Measurements from ENCODE around the gene THBS3.
"Not testable (repeated sequence)": the region's sequence is repeated elsewhere in the genome, so short reads cannot be mapped to it uniquely, and the experiment has no call there.

The THBS3 gene

GRCh38 chr1:155235375-155235774 is 27.7 kb upstream of the THBS3 start:
- not testable (repeated sequence) for DNase-seq (ENCODE audit: low read depth in 2 of 2)

- DNase-seq (ENCODE audit: low read depth in 2 of 2): not testable (repeated sequence)
These were observed 25.8 kb upstream of the THBS3 start for GRCh38 chr1:155233502-155233901.

- DNase-seq (ENCODE audit: low read depth in 2 of 2): not testable (repeated sequence)
These were observed 24.6 kb upstream of the THBS3 start for GRCh38 chr1:155232001-155232978.

GRCh38 chr1:155231302-155231701 is 23.6 kb upstream of the THBS3 start:
- not testable (repeated sequence) for DNase-seq (ENCODE audit: low read depth in 2 of 2)

DNA sequence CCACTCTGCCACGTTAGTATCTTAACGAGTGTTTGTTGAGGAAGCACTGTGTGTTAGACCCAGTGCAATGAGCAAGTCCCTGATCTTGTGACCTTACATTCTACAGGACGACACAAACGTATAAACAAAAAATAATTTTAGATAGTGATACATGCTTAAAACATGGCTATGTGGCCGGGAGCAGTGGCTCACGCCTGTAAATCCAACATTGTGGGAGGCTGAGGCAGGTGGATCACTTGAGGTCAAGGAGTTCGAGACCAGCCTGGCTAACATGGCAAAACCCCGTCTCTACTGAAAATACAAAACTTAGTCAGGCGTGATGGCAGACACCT is 20.4 kb upstream of the THBS3 start:
- no peak for DNase-seq (ENCODE audit: low read depth in 2 of 2)

DNA sequence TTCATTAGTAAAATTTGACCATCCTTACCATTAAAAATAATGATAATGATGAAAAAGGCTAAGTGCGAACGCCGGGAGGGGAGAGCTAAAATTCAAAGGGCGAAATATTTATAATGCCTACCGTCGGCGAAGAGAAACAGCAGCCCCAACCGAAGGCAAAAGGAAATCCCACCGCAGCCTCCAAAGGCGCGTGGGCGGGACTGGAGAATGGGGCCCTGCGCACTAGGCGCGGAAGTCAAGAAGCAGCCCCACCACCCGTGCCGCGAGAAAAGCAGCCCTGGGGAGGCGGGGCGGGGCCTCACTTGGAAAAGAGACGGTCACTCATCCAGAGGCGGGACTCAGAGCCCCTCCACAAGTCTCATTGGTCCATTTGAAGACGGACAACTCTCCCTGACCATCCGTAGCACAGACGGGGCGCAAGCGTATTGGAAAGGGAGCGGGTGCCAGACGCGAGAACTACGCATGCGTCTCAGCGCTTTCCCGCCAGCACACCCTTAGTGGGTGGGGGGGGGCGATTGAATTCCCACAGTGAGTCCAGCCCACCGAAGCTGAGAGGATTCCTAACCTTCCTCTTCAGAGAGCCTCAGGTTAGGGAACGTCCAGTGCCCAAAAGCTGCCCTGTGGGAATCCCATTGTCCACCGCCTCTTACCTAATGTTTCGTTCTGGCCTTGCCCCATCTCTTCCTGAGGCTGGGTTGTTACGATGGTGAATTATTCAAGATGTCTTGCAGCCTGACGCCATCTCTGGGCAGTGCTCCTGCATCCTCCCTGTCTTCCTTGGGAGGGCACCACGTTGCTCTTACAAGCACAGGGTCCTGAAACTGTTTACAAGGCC is 19.8 kb upstream of the THBS3 start:
- DNase-seq (ENCODE audit: low read depth in 2 of 2): peak; percentile 99

GRCh38 chr1:155226910-155227260 is 19.2 kb upstream of the THBS3 start:
- DNase-seq (ENCODE audit: low read depth in 2 of 2): no peak

GRCh38 chr1:155226188-155226909 is 18.7 kb upstream of the THBS3 start:
- DNase-seq (ENCODE audit: low read depth in 2 of 2): peak; percentile 65 to 66

DNA sequence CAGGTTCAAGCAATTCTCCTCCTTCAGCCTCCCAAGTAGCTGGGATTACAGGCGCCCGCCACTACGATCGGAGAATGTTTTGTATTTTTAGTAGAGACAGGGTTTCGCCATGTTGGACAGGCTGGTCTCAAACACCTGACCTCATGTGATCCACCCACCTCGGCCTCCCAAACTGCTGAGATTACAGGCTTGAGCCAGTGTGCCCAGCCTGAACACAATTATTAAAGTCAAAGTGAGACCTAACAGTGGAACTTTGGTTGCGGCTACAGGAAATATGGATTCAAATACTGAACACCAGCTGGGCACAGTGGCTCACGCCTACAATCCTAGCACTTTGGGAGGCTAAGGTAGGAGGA is 17.7 kb upstream of the THBS3 start:
- DNase-seq (ENCODE audit: low read depth in 2 of 2): not testable (repeated sequence)

- no peak for DNase-seq (ENCODE audit: low read depth in 2 of 2)
These were observed 15.3 kb upstream of the THBS3 start for GRCh38 chr1:155223047-155223446.

- DNase-seq (ENCODE audit: low read depth in 2 of 2): not testable (repeated sequence)
These were observed 12.7 kb upstream of the THBS3 start for GRCh38 chr1:155220211-155220965.

- DNase-seq (ENCODE audit: low read depth in 2 of 2): no peak
These were observed 11.9 kb upstream of the THBS3 start for GRCh38 chr1:155219592-155220031.

GRCh38 chr1:155218854-155219591 is 11.3 kb upstream of the THBS3 start:
- no peak for DNase-seq (ENCODE audit: low read depth in 2 of 2)

DNA sequence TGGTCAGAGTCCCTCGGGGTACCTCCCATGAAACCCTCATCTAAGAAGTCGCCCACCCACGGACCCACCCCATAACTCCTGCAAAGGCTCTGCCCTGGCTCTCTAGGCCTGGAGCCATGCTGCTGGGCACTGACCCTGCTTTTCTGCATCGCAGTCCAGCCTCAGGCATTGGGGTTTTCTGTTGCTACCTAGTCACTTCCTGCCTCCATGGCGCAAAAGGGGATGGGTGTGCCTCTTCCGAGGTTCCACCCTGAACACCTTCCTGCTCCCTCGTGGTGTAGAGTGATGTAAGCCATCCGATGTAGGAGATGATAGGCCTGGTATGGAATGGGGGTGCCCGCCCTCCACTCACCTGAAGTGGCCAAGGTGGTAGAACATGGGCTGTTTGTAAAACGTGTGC is 7.0 kb upstream of the THBS3 start:
- DNase-seq (ENCODE audit: low read depth in 2 of 2): not testable (repeated sequence)

GRCh38 chr1:155212051-155212440 is 4.3 kb upstream of the THBS3 start:
- not testable (repeated sequence) for DNase-seq (ENCODE audit: low read depth in 2 of 2)

DNA sequence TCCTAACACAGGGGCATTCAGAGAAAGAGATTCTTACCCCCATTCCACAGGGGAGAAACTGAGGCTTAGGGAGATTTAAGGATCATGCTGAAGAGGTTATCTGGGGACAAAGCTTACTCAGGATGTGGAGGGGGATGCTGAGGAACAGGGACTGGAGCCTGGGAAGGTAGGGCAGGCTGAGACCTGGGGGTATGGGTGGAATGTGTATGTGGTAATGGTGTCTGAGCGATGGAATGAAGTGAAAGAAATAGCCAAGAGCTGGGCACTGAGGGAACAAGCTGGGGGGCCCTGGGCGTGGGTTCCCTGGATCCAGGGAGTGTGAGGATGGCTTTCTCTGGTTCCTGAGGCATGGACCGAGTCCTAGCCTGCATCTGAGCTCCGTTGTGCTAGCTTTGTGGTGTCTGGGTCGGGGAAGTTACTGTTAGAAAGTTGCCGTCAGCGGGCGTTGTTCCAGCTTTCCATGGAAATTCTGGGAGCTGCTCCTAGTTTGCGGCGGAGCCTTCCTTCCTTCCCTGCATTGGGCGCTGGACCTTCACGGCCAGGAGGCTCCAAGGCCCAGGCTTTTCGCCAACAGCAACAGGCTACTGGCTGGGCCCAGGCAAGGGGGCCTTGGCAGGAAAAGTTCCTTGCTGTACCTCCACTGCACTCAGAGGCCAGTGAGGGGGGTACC is 3.8 kb upstream of the THBS3 start:
- not testable (repeated sequence) for DNase-seq (ENCODE audit: low read depth in 2 of 2)

GRCh38 chr1:155210314-155211104 is 2.8 kb upstream of the THBS3 start:
- no peak for DNase-seq (ENCODE audit: low read depth in 2 of 2)

DNA sequence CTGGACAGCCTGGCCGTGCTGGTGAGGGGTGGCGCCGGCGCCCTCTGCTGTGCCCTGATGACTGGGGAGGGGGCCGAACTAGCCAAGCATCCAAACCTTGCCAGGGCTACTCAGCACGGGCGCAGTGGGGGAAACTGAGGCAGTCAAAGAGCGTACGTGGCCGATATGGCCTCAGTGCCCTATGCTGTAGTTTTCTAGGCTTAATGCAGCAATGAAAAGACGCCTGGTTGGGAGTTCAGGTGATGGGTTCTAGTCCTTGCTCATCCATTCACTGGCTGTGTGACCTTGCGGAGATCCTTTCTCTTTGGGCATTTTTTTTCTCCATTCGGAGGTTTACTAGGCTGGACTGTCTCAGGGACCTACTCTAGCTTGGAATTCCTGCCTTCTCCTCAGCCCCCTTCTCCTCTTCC is 1.6 kb upstream of the THBS3 start:
- no peak for DNase-seq (ENCODE audit: low read depth in 2 of 2)

Measured in fibroblast of skin of left quadriceps (primary cell).